Neuronal stem cell (in vitro differentiated cells): ENCODE data around the gene ZCCHC7.

Experiments
- DNase-seq: peaks from one replicate; pipeline ENCODE4 v3.0.0-alpha.2; 2013; ENCODE audit warnings: low spot score
- H2AFZ ChIP-seq: one replicate; pipeline ENCODE4 v1.6.1; 2013; ENCODE audit warnings: mild to moderate bottlenecking, low read length, inconsistent platforms
- H2AK5ac ChIP-seq: 2 replicates; pipeline ENCODE4 v1.6.1; 2013; ENCODE audit warnings: low read depth, mild to moderate bottlenecking, inconsistent platforms, low read length, moderate library complexity, mixed read lengths
- H2BK120ac ChIP-seq: 2 replicates; pipeline ENCODE4 v1.6.1; 2013; ENCODE audit warnings: low read depth, mild to moderate bottlenecking, inconsistent platforms, low read length, moderate library complexity, mixed read lengths
- H2BK12ac ChIP-seq: one replicate; pipeline ENCODE4 v1.6.1; 2013; ENCODE audit warnings: low read length, inconsistent platforms
- H2BK15ac ChIP-seq: 2 replicates; pipeline ENCODE4 v1.6.1; 2013; ENCODE audit warnings: mild to moderate bottlenecking, low read length, inconsistent platforms, mixed read lengths
- H2BK5ac ChIP-seq: one replicate; pipeline ENCODE4 v1.6.1; 2013; ENCODE audit warnings: inconsistent platforms, mild to moderate bottlenecking, low read length, moderate library complexity
- H3K14ac ChIP-seq: one replicate; pipeline ENCODE4 v1.6.1; 2013; ENCODE audit warnings: low read length, inconsistent platforms
- H3K18ac ChIP-seq: 2 replicates; pipeline ENCODE4 v1.6.1; 2013; ENCODE audit warnings: low read length, inconsistent platforms
- H3K23ac ChIP-seq: 2 replicates; pipeline ENCODE4 v1.6.1; 2013; ENCODE audit warnings: low read depth, mild to moderate bottlenecking, mixed read lengths, low read length, inconsistent platforms; ENCODE audit not compliant: poor library complexity
- H3K27ac ChIP-seq: replicated peaks from 3 replicates; pipeline ENCODE4 v1.5.1; 2013; ENCODE audit warnings: low read length, inconsistent platforms
- H3K27me3 ChIP-seq, 3 experiments: 2 replicates each; pipeline ENCODE4 v1.6.1; 2013; ENCODE audit warnings: low read length in 3 of 3, mild to moderate bottlenecking in 2 of 3, inconsistent platforms in 1 of 3, low read depth in 1 of 3, mixed read lengths in 1 of 3, moderate library complexity in 1 of 3; ENCODE audit not compliant: control insufficient read depth in 3 of 3, insufficient read depth in 3 of 3
- H3K36me3 ChIP-seq, 2 donors: replicated peaks in 1 of 2; 2 replicates each; pipeline ENCODE4 v1.6.1; 2013; ENCODE audit warnings: low read length in 2 of 2; ENCODE audit not compliant: control insufficient read depth in 2 of 2, insufficient read depth in 2 of 2
- H3K4ac ChIP-seq: 2 replicates; pipeline ENCODE4 v1.6.1; 2013; ENCODE audit warnings: inconsistent platforms, mild to moderate bottlenecking, low read length, moderate library complexity
- H3K4me1 ChIP-seq, 2 donors: 1 replicate in 1 of 2; 2 replicates in 1 of 2; pipeline ENCODE4 v1.6.1; 2013; ENCODE audit warnings: low read length in 2 of 2, low read depth in 1 of 2; ENCODE audit not compliant: control insufficient read depth in 2 of 2, insufficient read depth in 1 of 2
- H3K4me2 ChIP-seq: one replicate; pipeline ENCODE4 v1.6.1; 2013; ENCODE audit warnings: mild to moderate bottlenecking, low read length, inconsistent platforms; ENCODE audit not compliant: insufficient read depth, poor library complexity, severe bottlenecking
- H3K4me3 ChIP-seq, 2 donors: 2 replicates each; pipeline ENCODE4 v1.5.1; 2013; ENCODE audit warnings: low read length in 2 of 2, mild to moderate bottlenecking in 2 of 2, inconsistent platforms in 1 of 2, moderate library complexity in 1 of 2
- H3K79me1 ChIP-seq: one replicate; pipeline ENCODE4 v1.6.1; 2013; ENCODE audit warnings: low read depth, mild to moderate bottlenecking, inconsistent platforms, low read length, moderate library complexity
- H3K9ac ChIP-seq: one replicate; pipeline ENCODE4 v1.6.1; 2013; ENCODE audit warnings: mild to moderate bottlenecking, low read depth, low read length, inconsistent platforms; ENCODE audit not compliant: poor library complexity
- H3K9me3 ChIP-seq, 2 donors: replicated peaks in 1 of 2; 2 replicates each; pipeline versions ENCODE3 to v1.6.1; 2013; ENCODE audit warnings: low read length in 2 of 2, mild to moderate bottlenecking in 2 of 2, inconsistent platforms in 1 of 2, low read depth in 1 of 2, mixed read lengths in 1 of 2, moderate library complexity in 1 of 2; ENCODE audit not compliant: control insufficient read depth in 2 of 2, insufficient read depth in 1 of 2
- H4K8ac ChIP-seq: one replicate; pipeline ENCODE4 v1.6.1; 2013; ENCODE audit warnings: low read depth, mild to moderate bottlenecking, inconsistent platforms, low read length, moderate library complexity
- H4K91ac ChIP-seq: one replicate; pipeline ENCODE4 v1.6.1; 2013; ENCODE audit warnings: low read length, low read depth, mild to moderate bottlenecking, inconsistent platforms; ENCODE audit not compliant: poor library complexity
- WGBS, 2 donors: extraction: QIAGEN DNeasy Blood & Tissue Kit; methylation state at CpG; one replicate each; pipeline ENCODE4 v1.1.7; 2013; ENCODE audit warnings: missing lambda C conversion rate in 2 of 2, mixed read lengths in 1 of 2; ENCODE audit not compliant: insufficient read length in 2 of 2, insufficient replicate concordance in 1 of 2; ENCODE audit errors: extremely low coverage in 2 of 2; 5-methylcytosine and 5-hydroxymethylcytosine counted together

ZCCHC7 gene

GRCh38 chr9:37259951-37260350, 139.6 kb downstream of the ZCCHC7 start:
- no CpG with 5 or more reads among the region's 3 CpGs for WGBS, 2 donors
- no peak overlapping the region for H4K8ac ChIP-seq
- H4K91ac ChIP-seq = no peak overlapping the region

GRCh38 chr9:37262410-37262809, 142.0 kb downstream of the ZCCHC7 start:
- H4K8ac ChIP-seq = no peak overlapping the region
- no peak overlapping the region for H3K18ac ChIP-seq
- no peak overlapping the region for H4K91ac ChIP-seq
- no peak overlapping the region for H2AFZ ChIP-seq
- no CpG with 5 or more reads among the region's 4 CpGs for WGBS, 2 donors
- no peak overlapping the region for H3K27ac ChIP-seq
- H3K4me1 ChIP-seq = peaks cover 0 to 6% of the 10 kb centered on the region in 2 donors
- H3K9ac ChIP-seq = no peak overlapping the region
- H2BK12ac ChIP-seq = no peak overlapping the region
- no peak overlapping the region for H3K4me3 ChIP-seq
- DNase-seq = no peak
- H3K27me3 ChIP-seq = no peaks in the 10 kb centered on the region
- no peak overlapping the region for H3K4me2 ChIP-seq
- H2AK5ac ChIP-seq = no peak overlapping the region
- no peaks in the 10 kb centered on the region for H3K36me3 ChIP-seq
- H3K79me1 ChIP-seq = no peaks in the 10 kb centered on the region
- no peak overlapping the region for H2BK5ac ChIP-seq
- no peak overlapping the region for H3K4ac ChIP-seq
- H2BK15ac ChIP-seq = no peak overlapping the region
- H3K14ac ChIP-seq = no peak overlapping the region
- no peak overlapping the region for H2BK120ac ChIP-seq
- H3K23ac ChIP-seq = no peak overlapping the region
- no peaks in the 10 kb centered on the region for H3K9me3 ChIP-seq

More at GRCh38 chr9:37259951-37260350, 139.6 kb downstream of the ZCCHC7 start:
- Histone ChIP-seq H3K9ac (no peak overlapping the region), H3K27me3 (no peaks in the 10 kb centered on the region), H3K79me1 (no peaks in the 10 kb centered on the region), H3K18ac (no peak overlapping the region), H3K9me3 (peaks cover 0 to 4% of the 10 kb centered on the region in 2 donors), H3K36me3 (no peaks in the 10 kb centered on the region), H2AK5ac (no peak overlapping the region), H2BK5ac (no peak overlapping the region), H3K4me1 (peaks cover 0 to 6% of the 10 kb centered on the region in 2 donors), H3K4me3 (no peak overlapping the region), H2BK12ac (no peak overlapping the region), H3K27ac (no peak overlapping the region), H2AFZ (no peak overlapping the region), H3K4ac (no peak overlapping the region), H3K4me2 (no peak overlapping the region), H3K23ac (no peak overlapping the region), H3K14ac (no peak overlapping the region), H2BK120ac (no peak overlapping the region), H2BK15ac (no peak overlapping the region)
- DNase-seq = no peak

GRCh38 chr9:37264539-37264938, 144.2 kb downstream of the ZCCHC7 start:
- no peak overlapping the region for H2BK120ac ChIP-seq
- H4K8ac ChIP-seq = no peak overlapping the region
- no peak overlapping the region for H4K91ac ChIP-seq
- H3K9me3 ChIP-seq = peaks cover 0 to 3% of the 10 kb centered on the region in 2 donors
- H3K36me3 ChIP-seq = peaks cover 0 to 3% of the 10 kb centered on the region in 2 donors
- no peak overlapping the region for H2AK5ac ChIP-seq
- no peak overlapping the region for H3K9ac ChIP-seq
- H2BK12ac ChIP-seq = no peak overlapping the region
- H3K4ac ChIP-seq = no peak overlapping the region
- no peak overlapping the region for H3K4me3 ChIP-seq
- H2BK5ac ChIP-seq = no peak overlapping the region
- WGBS, 2 donors = no CpG with 5 or more reads among the region's 1 CpG
- no peak overlapping the region for H3K4me2 ChIP-seq
- no peak overlapping the region for H2AFZ ChIP-seq
- H3K14ac ChIP-seq = no peak overlapping the region
- no peak overlapping the region for H3K27ac ChIP-seq
- no peak overlapping the region for H2BK15ac ChIP-seq
- no peak for DNase-seq
- no peaks in the 10 kb centered on the region for H3K79me1 ChIP-seq
- H3K27me3 ChIP-seq = no peaks in the 10 kb centered on the region
- no peak overlapping the region for H3K18ac ChIP-seq
- H3K4me1 ChIP-seq = peaks cover 0 to 6% of the 10 kb centered on the region in 2 donors
- no peak overlapping the region for H3K23ac ChIP-seq

GRCh38 chr9:37266630-37267029, 146.3 kb downstream of the ZCCHC7 start:
- Histone ChIP-seq H3K4me3 (no peak overlapping the region), H3K9me3 (peaks cover 0 to 3% of the 10 kb centered on the region in 2 donors), H3K14ac (no peak overlapping the region), H3K27me3 (no peaks in the 10 kb centered on the region), H2BK15ac (no peak overlapping the region), H3K18ac (no peak overlapping the region), H3K4me2 (no peak overlapping the region), H3K23ac (no peak overlapping the region), H3K36me3 (peaks cover 0 to 3% of the 10 kb centered on the region in 2 donors), H2BK5ac (no peak overlapping the region), H2BK120ac (no peak overlapping the region), H2AK5ac (no peak overlapping the region), H3K4ac (no peak overlapping the region), H3K4me1 (no peaks in the 10 kb centered on the region), H2BK12ac (no peak overlapping the region), H3K9ac (no peak overlapping the region), H3K79me1 (no peaks in the 10 kb centered on the region), H4K8ac (no peak overlapping the region), H4K91ac (no peak overlapping the region), H2AFZ (no peak overlapping the region), H3K27ac (no peak overlapping the region)
- WGBS, 2 donors = no CpG with 5 or more reads among the region's 1 CpG
- no peak for DNase-seq
